HepG2 (cell line): Measurements from ENCODE around the gene ALB. TPM values are rescaled to one million over a fixed set of nuclear protein-coding genes. Genes with fewer than 3 reads are reported as not detected.
A peak's percentile ranks its signal among the peaks of the same experiment; 100 is the strongest.
"Not testable (repeated sequence)": the region's sequence is repeated elsewhere in the genome, so short reads cannot be mapped to it uniquely, and the experiment has no call there.

ENCODE experiments used
- ATAC-seq: fragments of 200-7000 bp; cut with Tn5 transposase; 3 replicates; pipeline ENCODE4 v1.9.1; 2020; ENCODE audit warnings: mild to moderate bottlenecking, moderate library complexity
- BruUV-seq: library from RNA; stranded (reverse); fragments of 400-500 nt; replicated peaks from 2 replicates; lab custom pipeline; 2021; lab: Mats Ljungman, UMichigan
- CTCF ChIA-PET: fragments of 300-600 bp; formaldehyde crosslinking; extraction: SDS; loops from one replicate; lab custom pipeline; 2021; ENCODE audit warnings: low total read pairs, inconsistent platforms, low intra/inter-chr PET ratio; lab: Yijun Ruan, JAX
- POLR2A ChIA-PET: fragments of 350-600 bp; sonication (Branson Sonifier 250); formaldehyde crosslinking; loops from one replicate; lab custom pipeline; 2020; ENCODE audit warnings: antibody characterized with exemption, inconsistent platforms; lab: Yijun Ruan, JAX
- DNase-seq: peaks from one replicate; pipeline ENCODE4 v3.0.0-alpha.2; 2015; ENCODE audit warnings: low spot score
- FAIRE-seq: peaks from 3 replicates; lab custom pipeline; 2011; peaks lifted over from hg19 to GRCh38; lab: Jason Lieb, UNC
- H2AFZ ChIP-seq: one replicate; pipeline ENCODE4 v1.6.1; 2011; ENCODE audit warnings: low read length, inconsistent platforms
- H3K27ac ChIP-seq: fragments of 300-600 bp; 3 replicates; pipeline ENCODE4 v1.8.0; 2011; ENCODE audit warnings: mixed run types, mild to moderate bottlenecking, mixed read lengths, low read length, inconsistent platforms; ENCODE audit not compliant: insufficient read depth; ENCODE audit errors: extremely low read length
- H3K27me3 ChIP-seq, 2 experiments: fragments of 200-600 bp in 1 of 2; 2 replicates in 1 of 2; 3 replicates in 1 of 2; pipeline versions ENCODE4 v1.6.0 to v1.8.0; 2011; ENCODE audit warnings: low read length in 2 of 2, mild to moderate bottlenecking in 2 of 2, moderate library complexity in 2 of 2, inconsistent platforms in 1 of 2; ENCODE audit not compliant: insufficient read depth in 2 of 2, control insufficient read depth in 1 of 2
- H3K36me3 ChIP-seq, 2 experiments: fragments of 200-600 bp in 1 of 2; replicated peaks in 1 of 2; 2 replicates in 1 of 2; 3 replicates in 1 of 2; pipeline versions ENCODE4 v1.5.1 to v1.8.0; 2011; ENCODE audit warnings: low read length in 2 of 2, inconsistent platforms in 1 of 2; ENCODE audit not compliant: insufficient read depth in 2 of 2, control insufficient read depth in 1 of 2
- H3K4me1 ChIP-seq: 2 replicates; pipeline ENCODE4 v1.5.1; 2012; ENCODE audit warnings: low read length, inconsistent platforms; ENCODE audit not compliant: insufficient read depth
- H3K4me2 ChIP-seq: 2 replicates; pipeline ENCODE4 v1.6.0; 2011; ENCODE audit warnings: low read depth, low read length, inconsistent platforms
- H3K4me3 ChIP-seq, 3 experiments: fragments of 200-600 bp in 1 of 3; sonication (generic), shearing (Covaris generic) in 1 of 3; replicated peaks in 1 of 3; 2 replicates each; pipeline ENCODE4 v1.5.1; 2011 to 2016; ENCODE audit warnings: low read length in 3 of 3, inconsistent platforms in 2 of 3, low read depth in 2 of 3, mild to moderate bottlenecking in 2 of 3, control low read depth in 1 of 3, mixed read lengths in 1 of 3; ENCODE audit not compliant: insufficient read depth in 1 of 3
- H3K79me2 ChIP-seq: one replicate; pipeline ENCODE4 v1.6.1; 2011; ENCODE audit warnings: low read length, inconsistent platforms; ENCODE audit not compliant: insufficient read depth
- H3K9ac ChIP-seq: 2 replicates; pipeline ENCODE4 v1.6.0; 2011; ENCODE audit warnings: mild to moderate bottlenecking, low read depth, low read length, inconsistent platforms; ENCODE audit not compliant: insufficient read depth
- H3K9me3 ChIP-seq: 2 replicates; pipeline ENCODE4 v1.5.1; 2012; ENCODE audit warnings: mild to moderate bottlenecking, low read length
- H4K20me1 ChIP-seq: 2 replicates; pipeline ENCODE4 v1.6.0; 2011; ENCODE audit warnings: inconsistent platforms, mild to moderate bottlenecking, low read length, moderate library complexity; ENCODE audit not compliant: insufficient read depth
- ZMYM3 ChIP-seq: sonication (generic); formaldehyde crosslinking; IDR thresholded peaks from 2 replicates; pipeline ENCODE4 v1.5.1; 2020; ENCODE audit warnings: mild to moderate bottlenecking, missing genetic modification reagents
- ZNF280D ChIP-seq: sonication (generic); formaldehyde crosslinking; IDR thresholded peaks from 2 replicates; pipeline ENCODE4 v1.5.1; 2020; ENCODE audit warnings: mild to moderate bottlenecking, missing genetic modification reagents
- WGBS: methylation state at CpG from one replicate; pipeline ENCODE4 v1.1.6; 2017; ENCODE audit warnings: low lambda C conversion rate; 5-methylcytosine and 5-hydroxymethylcytosine counted together
- in situ Hi-C: cut with HindIII; loops from 2 replicates; pipeline ENCODE4 v1.10.0; 2017; ENCODE audit warnings: low pct_unique_long_range_greater_than_20kb; ENCODE audit not compliant: extremely low pct_ligation_motif_present
- intact Hi-C: fragments of 100-400 bp; cut with micrococcal nuclease; formaldehyde crosslinking; loops from one replicate; pipeline ENCODE4 v1.10.0; 2022; ENCODE audit not compliant: unreplicated experiment
- polyA plus RNA-seq, 8 experiments: library from polyadenylated mRNA; depleted of rRNA in 3 of 8; stranded (reverse) in 7 of 8; unstranded in 1 of 8; fragments of >200 nt; fragmentation: Illumina TruSeq in 4 of 8; extraction: Trizol in 4 of 8; gene quantifications; 2 replicates each; pipeline versions ENCODE4 v1.2.1 to v1.2.3, GENCODE V29; 2011 to 2016; ENCODE audit warnings: low read depth in 4 of 8, missing spikeins in 1 of 8, mixed read lengths in 1 of 8; ENCODE audit not compliant: insufficient read depth in 1 of 8
- total RNA-seq, 5 experiments: library from RNA; depleted of rRNA; stranded (reverse); fragments of >200 nt; fragmentation: Illumina TruSeq; extraction: Trizol; gene quantifications; 2 replicates each; pipeline ENCODE4 v1.2.3, GENCODE V29; 2016; ENCODE audit warnings: low read depth in 1 of 5

Gene ALB
- total and polyA plus RNA-seq, 2 of the 13 experiments (the other 11 are each of a cell fraction or from before 2014, with no cell fraction given), result 22,259 to 22,625 TPM

DNA sequence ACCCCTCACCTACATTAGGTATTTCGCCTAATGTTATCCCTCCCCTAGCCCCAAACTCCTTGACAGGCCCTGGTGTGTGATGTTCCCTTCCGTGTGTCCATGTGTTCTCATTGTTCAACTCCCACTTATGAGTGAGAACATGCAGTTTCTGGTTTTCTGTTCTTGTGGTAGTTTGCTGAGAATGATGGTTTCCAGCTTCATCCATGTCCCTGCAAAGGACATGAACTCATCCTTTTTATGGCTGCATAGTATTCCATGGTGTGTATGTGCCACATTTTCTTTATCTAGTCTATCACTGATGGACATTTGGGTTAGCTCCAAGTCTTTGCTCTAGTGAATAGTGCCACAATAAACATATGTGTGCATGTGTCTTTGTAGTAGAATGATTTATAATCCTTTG, 14.4 kb upstream of the ALB start:
- FAIRE-seq, CTCF ChIA-PET: not testable (repeated sequence)
- WGBS, result 100% methylated on average over 2 of the region's 2 CpGs

More for the DNA sequence above, 14.4 kb upstream of the ALB start:
- DNase-seq, H3K9me3 ChIP-seq, H3K79me2 ChIP-seq, in situ Hi-C loops, H3K36me3 ChIP-seq, BruUV-seq, H3K27me3 ChIP-seq, ATAC-seq, H3K4me3 ChIP-seq, POLR2A ChIA-PET, H4K20me1 ChIP-seq, H3K9ac ChIP-seq, H2AFZ ChIP-seq: not testable (repeated sequence)
- 0 out of 2 replicates have a peak, but pooled peaks have one; percentile 44 for TF ChIP-seq ZNF280D (CRISPR knock-in tag)
- TF ChIP-seq ZMYM3 (CRISPR knock-in tag), result peak; percentile 79
- intact Hi-C loops, result loop anchor here (5.0 kb wide), 1 partner anchor 42 kb away; no protein-coding TSS in a partner anchor
- Histone ChIP-seq H3K27ac (peak overlapping the region; percentile 68), H3K4me1 (peaks cover 88% of the 10 kb centered on the region), H3K4me2 (peak overlapping the region; percentile 32; the same call in 1 of the 2 replicates)
